ENCODE data around the gene LRWD1.
"Not testable (repeated sequence)": the region's sequence is repeated elsewhere in the genome, so short reads cannot be mapped to it uniquely, and the experiment has no call there.

Gene LRWD1

GRCh38 chr7:102444961-102445673 is 19.7 kb upstream of the LRWD1 start:
- DNase-seq, result no peak

- DNase-seq, result no peak
Observed at GRCh38 chr7:102445674-102446071, 19.1 kb upstream of the LRWD1 start.

GRCh38 chr7:102446387-102447156 is 18.2 kb upstream of the LRWD1 start:
- DNase-seq, result no peak

- DNase-seq, result no peak
Observed at GRCh38 chr7:102447311-102447710, 17.5 kb upstream of the LRWD1 start.

GRCh38 chr7:102449136-102449535 is 15.6 kb upstream of the LRWD1 start:
- DNase-seq, result no peak

GRCh38 chr7:102450242-102450641 is 14.5 kb upstream of the LRWD1 start:
- peak; percentile 49 for DNase-seq

GRCh38 chr7:102451371-102452054 is 13.3 kb upstream of the LRWD1 start:
- DNase-seq, result no peak

GRCh38 chr7:102452451-102452850 is 12.3 kb upstream of the LRWD1 start:
- no peak for DNase-seq

- no peak for DNase-seq
Observed at GRCh38 chr7:102453319-102453718, 11.5 kb upstream of the LRWD1 start.

GRCh38 chr7:102454468-102454867 is 10.3 kb upstream of the LRWD1 start:
- DNase-seq, result peak; percentile 70

- DNase-seq, result not testable (repeated sequence)
Observed at GRCh38 chr7:102454932-102455331, 9.9 kb upstream of the LRWD1 start.

- DNase-seq, result no peak
Observed at GRCh38 chr7:102455596-102455995, 9.2 kb upstream of the LRWD1 start.

- DNase-seq, result no peak
Observed at GRCh38 chr7:102456327-102456726, 8.5 kb upstream of the LRWD1 start.

GRCh38 chr7:102457352-102457924 is 7.3 kb upstream of the LRWD1 start:
- no peak for DNase-seq

- no peak for DNase-seq
Observed at GRCh38 chr7:102459221-102459844, 5.5 kb upstream of the LRWD1 start.

- DNase-seq, result no peak
Observed at GRCh38 chr7:102460467-102460866, 4.3 kb upstream of the LRWD1 start.

- peak; percentile 2 for DNase-seq
Observed at GRCh38 chr7:102463841-102464576, 775 bp upstream of the LRWD1 start.

GRCh38 chr7:102466097-102466496 is 1.3 kb downstream of the LRWD1 start:
- no peak for DNase-seq

- DNase-seq, result no peak
Observed at GRCh38 chr7:102467581-102468477, 3.0 kb downstream of the LRWD1 start.

GRCh38 chr7:102468478-102469350 is 3.9 kb downstream of the LRWD1 start:
- no peak for DNase-seq
